CD14-positive monocyte (primary cell): ENCODE measurements around the gene PARVG. TPM values are rescaled to one million over a fixed set of nuclear protein-coding genes. Genes with fewer than 3 reads are reported as not detected.

Experiments
- DNase-seq, 3 donors: peaks; one replicate each; pipeline ENCODE4 v3.0.0-alpha.2; 2011 to 2022
- H2AFZ ChIP-seq: 2 replicates; pipeline ENCODE4 v1.6.0; 2012; ENCODE audit warnings: mild to moderate bottlenecking, low read depth, low read length, inconsistent platforms; ENCODE audit not compliant: insufficient read depth, poor library complexity, severe bottlenecking
- H3K27ac ChIP-seq, 2 donors: 1 replicate in 1 of 2; 2 replicates in 1 of 2; pipeline ENCODE4 v1.5.1; 2012 to 2013; ENCODE audit warnings: low read length in 2 of 2, control low read depth in 1 of 2, inconsistent platforms in 1 of 2, low read depth in 1 of 2, mild to moderate bottlenecking in 1 of 2
- H3K27me3 ChIP-seq, 2 donors: one replicate each; pipeline versions ENCODE4 v1.6.0 to v1.6.1; 2011 to 2013; ENCODE audit warnings: low read length in 2 of 2; ENCODE audit not compliant: control insufficient read depth in 2 of 2, insufficient read depth in 2 of 2
- H3K36me3 ChIP-seq, 2 donors: replicated peaks in 1 of 2; 1 replicate in 1 of 2; 2 replicates in 1 of 2; pipeline versions ENCODE4 v1.5.1 to v1.6.1; 2012 to 2013; ENCODE audit warnings: low read length in 2 of 2, control low read depth in 1 of 2, inconsistent platforms in 1 of 2, mild to moderate bottlenecking in 1 of 2; ENCODE audit not compliant: insufficient read depth in 2 of 2, control insufficient read depth in 1 of 2
- H3K4me1 ChIP-seq, 2 donors: 1 replicate in 1 of 2; 2 replicates in 1 of 2; pipeline versions ENCODE4 v1.5.1 to v1.6.1; 2012 to 2013; ENCODE audit warnings: low read length in 2 of 2, control low read depth in 1 of 2, inconsistent platforms in 1 of 2, mild to moderate bottlenecking in 1 of 2, moderate library complexity in 1 of 2; ENCODE audit not compliant: insufficient read depth in 2 of 2, control insufficient read depth in 1 of 2
- H3K4me2 ChIP-seq: replicated peaks from 2 replicates; pipeline ENCODE3; 2012; ENCODE audit warnings: low read length, moderate library complexity, mild to moderate bottlenecking; ENCODE audit not compliant: poor library complexity, severe bottlenecking; ENCODE audit errors: extremely low read depth
- H3K4me3 ChIP-seq, 3 experiments: fragments of 200-600 bp in 1 of 3; sonication (generic) in 1 of 3; replicated peaks in 1 of 3; 1 replicate in 2 of 3; 2 replicates in 1 of 3; pipeline ENCODE4 v1.5.1; 2011 to 2013; ENCODE audit warnings: low read length in 3 of 3, mild to moderate bottlenecking in 3 of 3, control low read depth in 2 of 3, low read depth in 2 of 3, inconsistent platforms in 1 of 3, moderate library complexity in 1 of 3
- H3K79me2 ChIP-seq: 2 replicates; pipeline ENCODE4 v1.6.0; 2012; ENCODE audit warnings: mild to moderate bottlenecking, control low read depth, inconsistent platforms, low read length, moderate library complexity; ENCODE audit not compliant: insufficient read depth
- H3K9ac ChIP-seq: 2 replicates; pipeline ENCODE4 v1.6.0; 2017; ENCODE audit warnings: low read length, mild to moderate bottlenecking; ENCODE audit not compliant: insufficient read depth, poor library complexity, severe bottlenecking
- H3K9me3 ChIP-seq, 2 donors: replicated peaks in 1 of 2; 1 replicate in 1 of 2; 2 replicates in 1 of 2; pipeline versions ENCODE4 v1.5.1 to v1.6.1; 2012 to 2013; ENCODE audit warnings: low read length in 2 of 2, control low read depth in 1 of 2; ENCODE audit not compliant: control insufficient read depth in 1 of 2, insufficient read depth in 1 of 2
- H4K20me1 ChIP-seq: 2 replicates; pipeline ENCODE4 v1.6.0; 2012; ENCODE audit warnings: mild to moderate bottlenecking, low read length, control low read depth, moderate library complexity; ENCODE audit not compliant: insufficient read depth
- H3K27ac Mint-ChIP-seq, 7 donors: one replicate each; pipeline ENCODE4 v1.8.0; 2020; ENCODE audit warnings: mild to moderate bottlenecking in 7 of 7, mixed read lengths in 7 of 7, moderate library complexity in 6 of 7, inconsistent platforms in 2 of 7
- H3K27me3 Mint-ChIP-seq, 3 donors: one replicate each; pipeline ENCODE4 v1.8.0; 2021 to 2022; ENCODE audit warnings: low read depth in 3 of 3, mild to moderate bottlenecking in 3 of 3, mixed read lengths in 3 of 3, moderate library complexity in 3 of 3, inconsistent platforms in 1 of 3
- H3K36me3 Mint-ChIP-seq, 2 donors: one replicate each; pipeline ENCODE4 v1.8.0; 2020; ENCODE audit warnings: mixed read lengths in 2 of 2, inconsistent platforms in 1 of 2, mild to moderate bottlenecking in 1 of 2
- H3K4me1 Mint-ChIP-seq: one replicate; pipeline ENCODE4 v1.8.0; 2020; ENCODE audit warnings: mild to moderate bottlenecking, mixed read lengths
- H3K4me3 Mint-ChIP-seq, 2 donors: one replicate each; pipeline ENCODE4 v1.8.0; 2020; ENCODE audit warnings: mild to moderate bottlenecking in 2 of 2, mixed read lengths in 2 of 2, moderate library complexity in 1 of 2
- H3K9me3 Mint-ChIP-seq, 7 donors: one replicate each; pipeline ENCODE4 v1.8.0; 2020 to 2022; ENCODE audit warnings: mixed read lengths in 7 of 7, mild to moderate bottlenecking in 6 of 7, moderate library complexity in 6 of 7, inconsistent platforms in 2 of 7
- WGBS: methylation state at CpG from one replicate; pipeline ENCODE4 v1.1.5; 2013; ENCODE audit warnings: missing lambda C conversion rate; ENCODE audit not compliant: insufficient coverage; 5-methylcytosine and 5-hydroxymethylcytosine counted together
- intact Hi-C, 2 donors: fragments of 100-400 bp; cut with micrococcal nuclease; formaldehyde crosslinking; loops; one replicate each; pipeline versions ENCODE4 v1.15.0 to v1.15.1; 2023
- polyA plus RNA-seq, 3 donors: library from polyadenylated mRNA; depleted of rRNA in 1 of 3; unstranded in 2 of 3; stranded (reverse) in 1 of 3; fragments of 300-500 nt in 2 of 3; fragments of >200 nt in 1 of 3; fragmentation: Illumina TruSeq in 2 of 3; gene quantifications; 1 replicate in 2 of 3; 2 replicates in 1 of 3; pipeline ENCODE4 v1.2.3, GENCODE V29; 2012 to 2021
- TF ChIP-seq, protein P1 (sequence below): fragments of 200-600 bp; IDR thresholded peaks from one replicate; pipeline ENCODE4 v1.8.0; 2022; ENCODE audit warnings: antibody characterized with exemption, mild to moderate bottlenecking

Gene PARVG
- polyA plus RNA-seq, 3 donors = 169 to 577 (median 190) TPM

DNA sequence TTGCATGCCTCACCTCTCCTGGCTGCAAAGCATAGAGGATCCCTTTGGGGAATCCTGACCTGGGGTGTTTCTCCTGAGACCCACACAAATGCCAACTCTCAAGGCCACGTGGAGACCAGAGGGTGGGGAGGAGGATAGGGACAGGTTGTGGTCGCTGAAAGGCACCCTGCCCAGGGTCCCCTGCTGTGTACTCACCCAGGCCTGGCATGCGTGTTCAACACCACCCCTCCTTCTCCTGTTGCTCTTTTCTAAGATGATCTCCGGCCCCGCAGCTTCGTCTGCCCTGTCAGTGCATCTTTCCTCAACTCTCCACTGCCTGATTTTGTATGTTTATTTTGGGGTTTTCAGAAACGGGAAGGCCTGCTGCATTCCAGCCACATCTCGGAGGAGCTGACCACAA is 44.6 kb upstream of the PARVG start:
- Histone ChIP-seq H3K79me2 (no peaks in the 10 kb centered on the region), H3K27ac (no peak overlapping the region), H3K9ac (no peak overlapping the region), H3K4me2 (no peak overlapping the region), H3K4me3 (no peak overlapping the region), H4K20me1 (no peaks in the 10 kb centered on the region), H3K9me3 (peaks cover 22 to 23% of the 10 kb centered on the region in 2 donors), H3K27me3 (no peaks in the 10 kb centered on the region), H2AFZ (no peak overlapping the region), H3K4me1 (no peaks in the 10 kb centered on the region), H3K36me3 (peaks cover 62 to 89% of the 10 kb centered on the region in 2 donors)
- peaks cover 16 to 29% (median 21%) of the 10 kb centered on the region in 7 donors for H3K9me3 Mint-ChIP-seq
- intact Hi-C loops = no loop called here
- H3K36me3 Mint-ChIP-seq = peaks cover 84 to 86% of the 10 kb centered on the region in 2 donors
- no peak overlapping the region for H3K4me3 Mint-ChIP-seq
- no peak for DNase-seq
- 98% methylated on average over 4 of the region's 8 CpGs for WGBS
- H3K27ac Mint-ChIP-seq = peak overlapping the region in 3 of 7 donors; percentile 3 to 58 (median 58)
- H3K4me1 Mint-ChIP-seq = peaks cover 5% of the 10 kb centered on the region
- H3K27me3 Mint-ChIP-seq = peaks cover 0 to 3% (median 2%) of the 10 kb centered on the region in 3 donors
- TF ChIP-seq, protein P1, sequence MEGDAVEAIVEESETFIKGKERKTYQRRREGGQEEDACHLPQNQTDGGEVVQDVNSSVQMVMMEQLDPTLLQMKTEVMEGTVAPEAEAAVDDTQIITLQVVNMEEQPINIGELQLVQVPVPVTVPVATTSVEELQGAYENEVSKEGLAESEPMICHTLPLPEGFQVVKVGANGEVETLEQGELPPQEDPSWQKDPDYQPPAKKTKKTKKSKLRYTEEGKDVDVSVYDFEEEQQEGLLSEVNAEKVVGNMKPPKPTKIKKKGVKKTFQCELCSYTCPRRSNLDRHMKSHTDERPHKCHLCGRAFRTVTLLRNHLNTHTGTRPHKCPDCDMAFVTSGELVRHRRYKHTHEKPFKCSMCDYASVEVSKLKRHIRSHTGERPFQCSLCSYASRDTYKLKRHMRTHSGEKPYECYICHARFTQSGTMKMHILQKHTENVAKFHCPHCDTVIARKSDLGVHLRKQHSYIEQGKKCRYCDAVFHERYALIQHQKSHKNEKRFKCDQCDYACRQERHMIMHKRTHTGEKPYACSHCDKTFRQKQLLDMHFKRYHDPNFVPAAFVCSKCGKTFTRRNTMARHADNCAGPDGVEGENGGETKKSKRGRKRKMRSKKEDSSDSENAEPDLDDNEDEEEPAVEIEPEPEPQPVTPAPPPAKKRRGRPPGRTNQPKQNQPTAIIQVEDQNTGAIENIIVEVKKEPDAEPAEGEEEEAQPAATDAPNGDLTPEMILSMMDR = no peak

DNA sequence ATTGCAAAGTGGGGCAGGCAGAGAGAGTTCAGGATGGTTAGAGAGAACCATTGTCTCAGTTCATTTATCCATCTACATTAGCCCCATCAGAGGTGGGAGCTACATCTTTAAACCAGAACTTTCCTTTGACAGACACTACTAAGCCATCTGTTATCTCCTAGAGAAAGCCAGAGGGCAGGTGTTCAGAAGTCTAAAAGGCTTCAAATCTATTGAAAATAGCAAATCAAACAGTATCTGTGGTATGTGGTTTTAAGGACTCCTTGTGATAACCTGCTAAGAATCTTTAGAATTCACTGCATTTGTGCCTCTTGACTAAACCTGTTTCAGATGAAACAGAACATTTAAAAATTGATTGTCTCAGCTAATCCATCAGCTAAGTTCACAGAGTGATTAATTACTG is 43.9 kb upstream of the PARVG start:
- peak overlapping the region in 1 of 7 donors; percentile 58 for H3K27ac Mint-ChIP-seq
- no peak for DNase-seq
- no peaks in the 10 kb centered on the region for H3K79me2 ChIP-seq
- H3K36me3 Mint-ChIP-seq = peaks cover 82 to 84% of the 10 kb centered on the region in 2 donors
- intact Hi-C loops = no loop called here
- peaks cover 16 to 29% (median 21%) of the 10 kb centered on the region in 7 donors for H3K9me3 Mint-ChIP-seq
- no peak overlapping the region for H3K4me2 ChIP-seq
- TF ChIP-seq, protein P1 = no peak
- H3K4me1 ChIP-seq = no peaks in the 10 kb centered on the region
- no peaks in the 10 kb centered on the region for H3K27me3 ChIP-seq
- peaks cover 57 to 89% of the 10 kb centered on the region in 2 donors for H3K36me3 ChIP-seq
- H3K27me3 Mint-ChIP-seq = peaks cover 0 to 3% (median 2%) of the 10 kb centered on the region in 3 donors
- H3K4me3 Mint-ChIP-seq = no peak overlapping the region
- peaks cover 22 to 23% of the 10 kb centered on the region in 2 donors for H3K9me3 ChIP-seq
- no peaks in the 10 kb centered on the region for H4K20me1 ChIP-seq
- no peak overlapping the region for H3K9ac ChIP-seq
- H2AFZ ChIP-seq = no peak overlapping the region
- no peak overlapping the region for H3K27ac ChIP-seq
- no peak overlapping the region for H3K4me3 ChIP-seq
- peaks cover 5% of the 10 kb centered on the region for H3K4me1 Mint-ChIP-seq
